GM21423 (cell line): ENCODE results near the gene SHH.

ENCODE experiments used
- ATAC-seq: cut with Tn5 transposase; IDR thresholded peaks from one replicate; pipeline ENCODE4 v1.9.1; 2021; ENCODE audit warnings: mild to moderate bottlenecking, moderate library complexity; ENCODE audit not compliant: unreplicated experiment

SHH gene

GRCh38 chr7:155794196-155794595, 18.1 kb downstream of the SHH start:
- ATAC-seq, result no peak

- no peak for ATAC-seq
These were observed 18.5 kb downstream of the SHH start for GRCh38 chr7:155793720-155794119.

- ATAC-seq, result no peak
These were observed 19.2 kb downstream of the SHH start for GRCh38 chr7:155792999-155793560.

GRCh38 chr7:155792315-155792960, 19.8 kb downstream of the SHH start:
- no peak for ATAC-seq

GRCh38 chr7:155791836-155792235, 20.4 kb downstream of the SHH start:
- no peak for ATAC-seq

GRCh38 chr7:155791214-155791737, 21.0 kb downstream of the SHH start:
- no peak for ATAC-seq

- no peak for ATAC-seq
These were observed 21.6 kb downstream of the SHH start for GRCh38 chr7:155790666-155791065.

- ATAC-seq, result no peak
These were observed 23.1 kb downstream of the SHH start for GRCh38 chr7:155789001-155789725.

GRCh38 chr7:155788616-155789000, 23.7 kb downstream of the SHH start:
- ATAC-seq, result no peak

- ATAC-seq, result no peak
These were observed 25.0 kb downstream of the SHH start for GRCh38 chr7:155787171-155787851.

- ATAC-seq, result no peak
These were observed 25.8 kb downstream of the SHH start for GRCh38 chr7:155786491-155786890.

GRCh38 chr7:155785536-155785935, 26.7 kb downstream of the SHH start:
- no peak for ATAC-seq

- no peak for ATAC-seq
These were observed 29.8 kb downstream of the SHH start for GRCh38 chr7:155782466-155782865.

- ATAC-seq, result no peak
These were observed 30.8 kb downstream of the SHH start for GRCh38 chr7:155781433-155781832.

- no peak for ATAC-seq
These were observed 31.4 kb downstream of the SHH start for GRCh38 chr7:155780884-155781283.

GRCh38 chr7:155778349-155778748, 33.9 kb downstream of the SHH start:
- no peak for ATAC-seq

- ATAC-seq, result no peak
These were observed 35.7 kb downstream of the SHH start for GRCh38 chr7:155776606-155777005.

GRCh38 chr7:155775691-155776090, 36.6 kb downstream of the SHH start:
- no peak for ATAC-seq

- no peak for ATAC-seq
These were observed 37.3 kb downstream of the SHH start for GRCh38 chr7:155774947-155775346.

- ATAC-seq, result no peak
These were observed 38.7 kb downstream of the SHH start for GRCh38 chr7:155773531-155773930.

GRCh38 chr7:155770241-155770640, 42.0 kb downstream of the SHH start:
- ATAC-seq, result no peak

GRCh38 chr7:155769701-155770100, 42.6 kb downstream of the SHH start:
- ATAC-seq, result no peak
